HEK293T (cell line): ENCODE data around the gene SHD.

Experiments used
- ARNT ChIP-seq: fragments of 450-650 bp; IDR thresholded peaks from 2 replicates; pipeline ENCODE4 v1.6.1; 2017; ENCODE audit warnings: mild to moderate bottlenecking
- ELF4 ChIP-seq: fragments of 450-650 bp; IDR thresholded peaks from 2 replicates; pipeline ENCODE4 v1.6.1; 2017; ENCODE audit warnings: antibody characterized with exemption
- FOXK2 ChIP-seq: fragments of 450-650 bp; IDR thresholded peaks from 2 replicates; pipeline ENCODE4 v1.6.1; 2016; ENCODE audit warnings: mild to moderate bottlenecking
- FOXM1 ChIP-seq: fragments of 450-650 bp; IDR thresholded peaks from 2 replicates; pipeline ENCODE4 v1.6.1; 2017; ENCODE audit warnings: mild to moderate bottlenecking, borderline replicate concordance
- NFRKB ChIP-seq: fragments of 450-650 bp; IDR thresholded peaks from 2 replicates; pipeline ENCODE4 v1.6.1; 2016; ENCODE audit warnings: mild to moderate bottlenecking, moderate library complexity
- SUZ12 ChIP-seq: fragments of 450-650 bp; IDR thresholded peaks from 2 replicates; pipeline ENCODE4 v1.6.1; 2016; ENCODE audit warnings: mild to moderate bottlenecking

DNA sequence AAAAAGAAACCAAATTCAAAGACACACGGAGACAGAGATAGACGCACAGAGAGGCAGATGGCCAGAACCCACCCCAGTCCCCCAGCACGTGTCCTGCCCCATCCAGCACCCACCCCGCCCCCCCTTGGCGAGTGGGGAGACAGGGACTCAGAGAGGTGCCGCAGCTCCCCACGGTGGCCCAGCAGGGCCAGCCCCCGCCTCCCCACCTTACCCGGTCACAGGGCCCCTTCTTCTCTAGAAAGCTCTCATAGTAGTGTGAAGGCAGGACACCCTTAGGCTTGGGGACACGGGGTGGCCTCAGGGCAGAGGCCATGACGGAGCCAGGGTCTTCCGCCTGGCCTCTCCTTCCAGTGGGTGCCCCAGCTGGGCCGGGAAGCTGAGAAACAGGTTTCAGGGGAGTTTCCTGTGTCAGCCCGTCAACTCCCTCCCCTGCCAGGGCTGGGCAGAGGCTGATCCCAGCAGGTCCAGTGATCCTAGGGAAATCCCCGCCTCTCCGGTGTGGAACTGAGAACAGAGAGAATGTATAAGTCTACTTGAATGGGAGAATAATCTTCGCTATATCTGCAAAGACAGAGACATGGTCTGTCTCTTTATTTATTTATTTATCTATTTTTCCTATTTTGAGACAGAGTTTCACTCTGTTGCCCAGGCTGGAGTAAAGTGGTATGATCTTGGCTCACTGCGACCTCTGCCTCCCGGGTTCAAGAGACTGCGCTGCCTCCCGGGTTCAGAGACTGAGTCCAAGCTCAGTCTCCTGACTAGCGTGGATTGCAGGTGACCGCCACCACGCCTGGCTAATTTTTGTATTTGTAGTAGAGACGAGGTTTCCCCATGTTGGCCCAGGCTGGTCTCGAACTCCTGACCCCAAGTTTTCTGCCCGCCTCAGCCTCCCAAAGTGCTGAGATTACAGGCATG lies 59.6 kb downstream of the SHD start, which contains the start of gene STAP2:
- TF ChIP-seq FOXM1: no peak
- no peak for TF ChIP-seq ELF4
- no peak for TF ChIP-seq SUZ12
- TF ChIP-seq FOXK2: no peak
- TF ChIP-seq ARNT: no peak
- no peak for TF ChIP-seq NFRKB
